Activated T-helper 1 cell treated with anti-CD3 and anti-CD28 coated beads, Interleukin-2, amount 50 U/mL, for 16 hours (primary cell): ENCODE results near the gene KLF2.
A peak's percentile ranks its signal among the peaks of the same experiment; 100 is the strongest.

Source experiments
- DNase-seq, 2 donors: peaks; one replicate each; pipeline ENCODE4 v3.0.0-alpha.2; 2020; ENCODE audit warnings: low read depth in 1 of 2, low spot score in 1 of 2

KLF2 gene

DNA sequence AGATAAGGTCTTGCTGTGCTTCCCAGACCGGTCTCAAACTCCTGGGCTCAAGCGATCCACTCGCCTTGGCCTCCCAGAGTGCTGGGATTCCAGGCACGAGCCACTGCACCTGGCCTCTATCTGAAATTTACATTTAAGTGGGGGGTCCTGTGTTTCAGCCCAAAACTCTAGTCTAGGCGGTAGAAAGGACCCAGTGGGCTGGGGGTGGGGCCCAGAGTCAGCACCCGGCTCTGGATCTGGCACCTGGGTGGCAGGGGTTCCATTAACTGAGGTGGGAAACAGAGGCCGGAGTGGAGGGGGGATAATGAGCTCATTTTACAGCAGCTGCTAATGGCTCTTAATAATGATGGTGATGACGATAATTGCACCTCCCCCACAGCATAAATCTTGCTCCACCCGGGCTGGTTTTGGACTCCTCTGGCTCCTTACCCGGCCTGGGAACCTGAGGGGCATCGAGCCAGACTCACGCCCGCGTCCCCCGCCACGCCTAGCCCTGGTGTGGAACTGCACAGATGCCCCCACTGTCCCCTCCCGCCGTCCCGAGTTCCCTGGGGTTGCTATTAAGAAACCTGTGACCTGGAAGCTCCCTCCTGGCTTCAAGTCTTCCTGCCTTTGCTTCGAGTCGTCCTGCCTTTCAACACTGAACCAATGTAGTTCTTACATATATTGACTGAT lies 17.8 kb upstream of the KLF2 start:
- DNase-seq: no peak

DNA sequence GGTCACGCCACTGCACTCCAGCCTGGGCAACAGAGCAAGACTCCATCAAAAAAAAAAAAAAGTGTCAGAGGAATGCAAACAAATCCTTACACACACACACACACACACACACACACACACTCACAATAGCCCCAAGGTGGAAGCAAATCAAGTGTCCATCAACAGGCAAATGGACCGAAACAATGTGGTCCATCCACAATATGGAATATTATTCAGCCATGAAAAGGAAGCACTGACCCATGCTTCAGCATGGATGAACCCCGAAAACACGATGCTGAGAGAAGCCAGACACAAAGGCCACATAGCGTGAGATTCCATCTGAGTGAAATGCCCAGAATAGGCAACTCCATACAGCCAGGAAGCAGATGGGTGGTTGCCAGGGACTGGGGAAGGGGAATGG lies 16.5 kb upstream of the KLF2 start:
- no peak for DNase-seq

DNA sequence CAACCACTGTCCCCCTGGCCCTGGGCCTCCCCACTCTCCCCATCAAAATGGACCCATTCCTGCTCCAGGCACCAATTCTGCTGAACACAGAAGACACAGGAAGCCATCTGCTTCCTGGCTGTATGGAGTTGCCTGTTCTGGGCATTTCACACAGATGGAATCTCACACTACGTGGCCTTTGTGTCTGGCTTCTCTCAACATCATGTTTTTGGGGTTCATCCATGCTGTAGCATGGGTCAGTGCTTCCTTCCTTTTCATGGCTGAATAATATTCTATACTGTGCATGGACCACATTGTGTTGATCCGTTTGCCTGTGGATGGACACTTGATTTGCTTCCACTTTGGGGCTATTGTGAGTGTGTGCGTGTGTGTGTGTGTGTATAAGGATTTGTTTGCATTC lies 15.0 kb upstream of the KLF2 start:
- DNase-seq: no peak

DNA sequence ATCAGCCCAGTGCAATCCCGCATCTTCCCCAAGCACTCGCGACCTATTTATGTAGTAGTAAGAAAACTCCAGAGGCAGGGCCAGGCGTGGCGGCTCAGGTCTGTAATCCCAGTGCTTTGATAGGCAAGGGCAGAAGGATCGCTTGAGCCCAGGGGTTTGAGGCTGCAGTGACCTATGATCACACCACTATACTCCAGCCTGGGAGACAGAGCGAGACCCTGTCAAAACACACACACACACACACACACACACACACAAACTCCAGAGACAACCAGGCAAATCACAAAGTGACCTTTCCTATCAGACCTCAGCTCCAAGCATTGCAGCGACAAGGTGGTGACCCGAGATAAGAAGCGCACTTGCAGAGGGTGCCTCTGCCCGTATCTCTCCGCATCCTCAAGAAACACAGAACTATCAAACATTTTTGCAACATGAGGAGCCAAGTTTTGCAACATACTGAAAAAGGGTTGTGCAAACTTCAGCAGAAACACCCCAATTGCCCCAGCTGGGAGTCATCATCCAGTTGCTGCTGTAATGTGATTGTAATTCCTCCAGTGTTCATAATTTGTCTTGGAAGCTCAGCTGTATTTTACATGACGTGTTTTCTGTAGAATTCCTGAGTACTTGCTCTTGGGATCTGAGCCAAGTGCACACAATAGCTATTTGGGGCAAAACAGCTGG lies 8.7 kb upstream of the KLF2 start:
- DNase-seq: no peak

DNA sequence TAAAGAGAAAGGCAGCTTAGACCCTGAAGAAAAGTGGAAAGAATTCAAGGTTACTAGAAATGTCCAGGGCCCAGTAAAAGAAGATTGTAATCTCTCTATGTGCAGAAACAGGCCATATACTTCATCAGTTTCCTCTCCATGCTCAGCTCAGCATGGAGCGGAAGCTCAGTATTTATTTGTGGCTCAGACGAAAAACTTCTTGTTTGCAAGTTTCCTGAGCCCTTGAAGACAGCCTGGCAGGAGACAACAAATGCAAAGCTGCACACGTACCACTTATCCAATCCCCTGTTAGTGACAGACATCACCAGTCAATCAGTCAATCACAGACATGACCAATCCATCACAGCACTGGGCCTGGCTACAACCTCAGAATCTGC lies 8.1 kb upstream of the KLF2 start:
- DNase-seq: no peak

DNA sequence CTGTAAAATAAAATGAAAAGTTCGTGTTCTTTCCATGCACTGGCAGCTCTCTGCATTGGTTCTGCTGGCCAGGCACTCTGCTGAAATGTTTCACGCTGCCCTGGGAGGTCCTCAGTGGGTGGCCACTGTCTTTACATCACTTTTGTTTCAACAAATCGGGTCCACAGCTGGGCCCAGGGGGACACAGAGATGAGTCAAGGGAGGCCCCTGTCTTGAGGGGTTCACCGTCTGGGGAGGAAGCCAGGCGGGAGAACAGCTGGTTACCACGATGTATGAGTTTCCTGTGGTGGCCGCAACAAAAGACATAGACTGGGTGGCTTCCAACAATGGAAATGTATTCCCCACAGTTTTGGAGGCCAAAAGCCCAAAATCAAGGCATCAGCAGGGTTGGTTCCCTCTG lies 5.1 kb upstream of the KLF2 start:
- no peak for DNase-seq

DNA sequence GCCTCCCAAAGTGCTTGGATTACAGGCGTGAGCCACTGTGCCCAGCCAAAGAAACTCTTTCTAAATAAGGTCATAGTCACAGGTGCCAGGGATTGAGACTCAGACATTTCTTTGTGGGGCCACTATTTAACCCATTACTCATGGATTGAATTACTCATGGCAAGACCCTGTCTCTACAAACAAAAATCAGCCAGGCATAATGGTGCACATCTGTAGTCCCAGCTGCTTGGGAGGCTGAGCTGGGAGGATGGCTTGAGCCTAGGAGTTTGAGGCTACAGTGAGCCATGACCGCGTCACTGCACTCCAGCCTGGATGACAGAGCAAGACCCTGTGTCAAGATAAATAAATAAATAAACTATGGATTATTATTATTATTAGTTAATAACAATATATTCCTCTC lies 3.6 kb upstream of the KLF2 start:
- no peak for DNase-seq

DNA sequence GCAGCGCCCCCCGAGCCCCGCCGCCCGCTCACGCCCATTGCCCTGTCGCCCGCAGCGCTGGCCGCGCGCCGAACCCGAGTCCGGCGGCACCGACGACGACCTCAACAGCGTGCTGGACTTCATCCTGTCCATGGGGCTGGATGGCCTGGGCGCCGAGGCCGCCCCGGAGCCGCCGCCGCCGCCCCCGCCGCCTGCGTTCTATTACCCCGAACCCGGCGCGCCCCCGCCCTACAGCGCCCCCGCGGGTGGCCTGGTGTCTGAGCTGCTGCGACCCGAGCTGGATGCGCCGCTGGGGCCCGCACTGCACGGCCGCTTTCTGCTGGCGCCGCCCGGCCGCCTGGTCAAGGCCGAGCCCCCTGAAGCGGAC lies 518 bp downstream of the KLF2 start:
- DNase-seq: no peak

DNA sequence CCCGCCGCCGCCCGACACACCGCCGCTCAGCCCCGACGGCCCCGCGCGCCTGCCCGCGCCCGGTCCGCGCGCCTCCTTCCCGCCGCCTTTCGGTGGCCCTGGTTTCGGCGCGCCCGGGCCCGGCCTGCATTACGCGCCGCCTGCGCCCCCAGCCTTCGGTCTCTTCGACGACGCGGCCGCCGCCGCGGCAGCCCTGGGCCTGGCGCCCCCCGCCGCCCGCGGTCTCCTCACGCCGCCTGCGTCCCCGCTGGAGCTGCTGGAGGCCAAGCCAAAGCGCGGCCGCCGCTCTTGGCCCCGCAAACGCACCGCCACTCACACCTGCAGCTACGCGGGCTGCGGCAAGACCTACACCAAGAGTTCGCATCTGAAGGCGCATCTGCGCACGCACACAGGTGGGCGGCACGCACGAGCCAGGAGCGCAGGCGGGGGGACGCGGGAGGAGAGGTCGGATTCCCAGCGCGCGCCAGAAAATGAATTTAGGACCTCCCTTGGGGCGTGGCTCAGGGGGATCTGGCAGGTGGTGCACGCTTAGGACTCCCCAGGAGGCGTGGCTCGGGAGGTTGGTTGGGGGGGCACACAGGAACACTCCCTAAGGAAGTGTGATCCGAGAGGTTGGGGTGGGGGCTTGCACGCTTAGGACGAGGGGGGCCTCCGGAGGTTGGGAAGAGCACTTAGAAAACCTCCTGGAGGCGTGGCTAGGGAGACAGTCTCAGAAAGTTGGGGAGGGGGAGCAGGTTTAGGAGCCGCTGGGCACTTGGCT lies 1.2 kb downstream of the KLF2 start:
- DNase-seq: no peak

DNA sequence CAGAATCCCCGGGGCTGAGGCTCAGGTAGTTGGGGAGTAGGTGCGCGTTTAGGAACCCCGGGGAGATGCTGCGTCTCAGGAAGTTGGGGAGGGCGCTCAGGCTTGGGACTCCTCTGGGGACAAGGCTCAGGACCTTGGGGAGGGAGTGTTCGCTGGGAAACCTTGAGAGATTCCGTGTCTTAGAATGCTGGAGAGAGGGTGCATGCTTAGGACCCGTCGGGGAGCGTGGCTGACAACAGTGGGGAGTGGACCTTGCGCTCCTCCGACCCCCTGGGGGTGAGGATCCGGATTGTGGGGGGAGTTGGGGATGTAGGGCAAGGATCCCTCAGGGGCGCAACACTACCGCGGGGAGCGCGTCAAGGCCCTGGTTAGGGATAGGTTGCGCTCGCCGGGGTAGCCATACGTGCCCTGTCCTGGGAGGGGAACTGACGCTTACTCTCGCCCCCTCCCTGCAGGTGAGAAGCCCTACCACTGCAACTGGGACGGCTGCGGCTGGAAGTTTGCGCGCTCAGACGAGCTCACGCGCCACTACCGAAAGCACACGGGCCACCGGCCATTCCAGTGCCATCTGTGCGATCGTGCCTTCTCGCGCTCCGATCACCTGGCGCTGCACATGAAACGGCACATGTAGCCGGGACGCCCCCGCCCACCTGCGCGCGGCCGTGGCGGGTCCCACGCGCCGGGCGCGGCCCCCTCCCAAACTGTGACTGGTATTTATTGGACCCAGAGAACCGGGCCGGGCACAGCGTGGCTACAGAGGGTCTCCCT lies 2.0 kb downstream of the KLF2 start:
- DNase-seq: no peak

DNA sequence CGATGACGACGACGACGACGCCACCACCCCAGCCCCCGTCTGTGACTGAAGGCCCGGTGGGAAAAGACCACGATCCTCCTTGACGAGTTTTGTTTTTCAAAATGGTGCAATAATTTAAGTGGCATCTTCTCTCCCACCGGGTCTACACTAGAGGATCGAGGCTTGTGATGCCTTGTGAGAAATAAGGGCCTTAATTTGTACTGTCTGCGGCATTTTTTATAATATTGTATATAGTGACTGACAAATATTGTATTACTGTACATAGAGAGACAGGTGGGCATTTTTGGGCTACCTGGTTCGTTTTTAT lies 2.5 kb downstream of the KLF2 start:
- no peak for DNase-seq

DNA sequence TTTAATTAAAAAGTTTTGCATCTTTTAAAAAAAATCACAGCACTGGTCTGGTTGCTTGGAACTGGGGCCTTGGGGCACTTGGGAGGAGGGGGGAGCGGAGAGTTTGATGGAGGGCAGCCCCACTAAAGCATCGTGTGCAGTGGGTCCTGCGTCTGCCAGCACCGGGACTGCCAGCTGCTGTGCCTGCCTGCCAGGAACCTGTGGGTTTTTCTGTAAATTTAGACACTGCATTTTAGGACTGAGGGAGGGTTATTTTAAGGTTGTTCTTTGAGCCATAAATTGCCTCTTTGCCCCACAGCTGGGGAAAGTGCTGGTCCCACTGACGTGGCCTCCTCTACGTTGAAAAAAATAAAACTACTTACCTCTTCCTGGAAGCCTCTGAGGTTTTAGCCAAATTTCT lies 2.9 kb downstream of the KLF2 start:
- DNase-seq: no peak

DNA sequence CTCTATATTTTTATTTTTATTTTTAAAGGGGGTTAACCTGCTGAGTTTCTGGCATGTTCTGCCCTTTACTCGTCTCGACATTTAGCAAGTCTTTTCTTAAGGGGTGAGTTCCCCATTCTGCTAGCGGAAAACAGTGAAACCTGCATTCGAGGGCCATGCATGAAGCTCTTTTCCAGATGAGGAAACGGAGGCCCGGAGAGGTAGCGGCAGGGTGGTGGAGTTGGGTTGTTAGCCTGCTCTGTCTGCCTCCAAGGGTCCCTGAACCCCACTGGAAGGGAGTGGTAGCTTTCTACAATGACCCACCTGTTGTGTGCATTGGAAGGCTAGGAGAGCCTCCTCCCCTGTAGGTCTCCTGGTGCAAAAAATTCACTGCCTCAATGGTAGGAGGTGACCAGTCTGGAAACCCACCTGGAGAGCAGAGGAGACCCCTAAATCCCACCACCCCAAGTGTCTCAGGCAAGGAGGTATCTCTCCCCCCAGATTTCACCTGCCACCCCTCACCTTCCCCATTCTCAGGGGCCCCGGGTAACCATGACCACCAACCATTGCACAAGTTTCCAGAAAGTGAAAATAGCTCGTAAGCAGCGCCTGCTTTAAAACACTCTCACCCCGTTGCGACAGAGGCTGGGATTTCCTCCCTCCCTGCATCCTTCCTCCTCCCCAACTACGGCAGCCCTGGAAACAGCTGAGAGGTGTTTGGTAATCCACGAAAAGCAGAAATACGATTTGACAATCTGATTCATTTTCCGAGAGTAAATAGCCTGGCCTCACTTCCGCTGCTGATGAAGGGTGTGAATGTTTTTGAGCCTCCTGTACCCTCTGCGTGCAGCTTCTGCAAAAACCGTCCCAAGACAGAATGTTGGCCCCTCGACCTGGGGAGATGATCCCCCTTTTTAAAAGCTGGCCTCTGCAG lies 3.5 kb downstream of the KLF2 start:
- no peak for DNase-seq

DNA sequence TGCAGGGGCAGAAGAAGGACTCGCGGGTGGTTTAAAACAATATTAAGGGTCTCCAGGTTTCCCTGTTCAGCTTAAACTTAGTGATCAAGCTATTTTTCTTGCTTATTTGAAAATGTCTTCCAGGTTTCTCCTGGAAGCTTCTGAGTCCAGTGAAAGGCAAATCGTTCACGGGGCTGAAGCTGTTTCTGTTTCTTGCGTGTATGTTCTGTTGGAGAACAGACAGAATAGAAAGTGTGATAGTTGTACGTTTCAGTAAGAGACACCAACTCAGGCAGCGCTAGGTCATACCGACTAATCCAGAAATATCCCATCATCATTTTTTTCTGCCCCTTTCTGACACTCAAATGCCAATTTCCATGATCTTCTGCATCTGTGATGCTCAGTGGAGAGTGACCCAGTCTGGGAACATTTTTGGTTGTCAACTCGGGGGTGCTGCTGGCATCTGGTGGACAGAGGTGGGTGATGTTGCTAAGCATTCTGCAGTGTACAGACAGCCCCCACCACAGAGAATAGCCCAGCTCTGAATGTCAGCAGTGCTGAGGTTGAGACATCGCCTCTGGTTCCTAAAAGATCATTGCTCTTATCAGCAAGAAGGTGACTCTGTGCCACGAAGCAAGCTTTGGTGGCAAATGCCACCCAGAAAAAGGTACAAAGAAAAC lies 4.3 kb downstream of the KLF2 start:
- no peak for DNase-seq

DNA sequence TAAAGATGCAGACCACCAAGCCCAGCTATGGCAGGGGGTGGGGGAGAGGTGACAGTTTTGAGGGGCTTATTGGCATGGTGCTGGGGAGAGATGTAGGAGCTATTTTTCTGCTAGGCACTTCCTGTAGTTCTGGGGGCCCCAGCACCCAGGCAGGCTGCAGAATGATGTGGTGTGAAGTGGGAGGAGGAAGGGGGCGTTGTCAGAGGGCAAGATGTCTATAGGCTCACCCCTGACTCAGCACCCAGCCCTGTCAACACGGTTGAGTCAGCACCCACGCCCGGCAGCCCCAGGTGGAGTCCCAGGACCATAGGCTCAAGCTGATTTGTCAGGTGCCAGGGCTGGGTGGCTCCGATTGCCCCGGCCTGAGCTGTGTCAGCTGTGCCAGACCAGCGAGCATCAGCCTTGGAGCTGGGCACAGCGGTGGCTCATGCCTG lies 5.8 kb downstream of the KLF2 start:
- peak; percentile 90 for DNase-seq

DNA sequence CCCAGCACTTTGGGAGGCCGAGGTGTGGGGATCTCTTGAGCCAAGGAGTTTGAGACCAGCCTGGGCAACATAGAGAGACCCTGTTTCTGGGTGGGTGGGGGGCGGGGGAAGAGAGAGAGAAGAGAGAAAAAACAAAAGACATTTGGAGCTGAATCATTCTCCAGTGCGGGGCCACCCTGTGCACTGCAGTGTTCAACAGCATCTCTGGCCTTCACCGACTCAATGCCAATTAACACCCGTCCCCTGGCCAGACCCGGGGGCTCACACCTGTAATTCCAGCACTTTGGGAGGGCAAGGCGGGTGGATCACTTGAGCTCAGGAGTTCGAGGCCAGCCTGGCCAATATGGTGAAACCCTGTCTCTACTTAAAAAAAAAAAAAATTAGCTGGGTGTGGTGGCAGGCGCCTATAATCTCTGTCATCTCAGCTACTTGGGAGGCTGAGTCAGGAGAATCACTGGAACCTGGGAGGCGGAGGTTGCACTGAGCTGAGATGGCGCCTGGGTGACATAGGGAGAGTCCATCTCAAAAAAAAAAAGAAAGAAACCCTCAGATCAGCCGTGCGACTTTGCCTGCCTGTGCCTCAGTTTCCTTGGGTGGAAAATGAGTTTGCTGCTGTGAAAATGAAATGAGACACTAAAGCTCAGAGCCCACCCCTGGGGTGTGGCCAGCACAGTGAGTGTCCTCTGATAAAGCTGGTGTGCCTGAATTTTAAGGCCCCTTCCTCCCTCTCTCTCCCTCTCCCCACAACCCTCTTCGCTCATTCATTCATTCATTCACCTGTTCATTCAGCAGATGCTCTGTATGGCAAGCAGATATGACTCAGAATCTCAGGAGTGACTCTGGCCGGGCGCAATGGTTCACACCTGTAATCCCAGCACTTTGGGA lies 6.4 kb downstream of the KLF2 start:
- DNase-seq: no peak

DNA sequence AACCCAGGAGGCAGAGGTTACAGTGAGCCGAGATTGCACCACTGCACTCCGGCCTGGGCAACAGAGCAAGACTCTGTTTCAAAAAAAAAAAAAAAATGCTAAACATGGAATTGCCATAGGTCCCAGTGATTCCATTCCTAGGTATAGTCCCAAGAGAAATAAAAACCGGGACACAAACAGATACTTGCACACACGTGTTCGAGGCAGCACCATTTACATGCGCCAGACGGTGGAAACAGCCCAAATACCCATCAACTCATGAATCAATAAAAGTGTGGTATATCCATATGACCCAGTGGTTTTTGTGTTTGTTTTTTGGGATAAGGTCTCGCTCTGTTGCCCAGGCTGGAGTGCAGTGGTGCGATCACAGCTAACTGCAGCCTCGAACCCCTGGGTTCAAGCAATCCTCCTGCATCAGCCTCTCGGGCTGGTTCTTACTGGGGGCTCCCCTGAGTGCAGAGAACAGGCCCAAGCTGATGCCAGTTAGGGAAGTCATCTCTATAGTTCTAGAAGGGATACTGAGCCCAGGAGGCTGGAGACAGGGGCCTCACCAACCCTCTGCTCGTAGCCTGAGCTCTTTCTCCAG lies 8.5 kb downstream of the KLF2 start:
- DNase-seq: no peak

DNA sequence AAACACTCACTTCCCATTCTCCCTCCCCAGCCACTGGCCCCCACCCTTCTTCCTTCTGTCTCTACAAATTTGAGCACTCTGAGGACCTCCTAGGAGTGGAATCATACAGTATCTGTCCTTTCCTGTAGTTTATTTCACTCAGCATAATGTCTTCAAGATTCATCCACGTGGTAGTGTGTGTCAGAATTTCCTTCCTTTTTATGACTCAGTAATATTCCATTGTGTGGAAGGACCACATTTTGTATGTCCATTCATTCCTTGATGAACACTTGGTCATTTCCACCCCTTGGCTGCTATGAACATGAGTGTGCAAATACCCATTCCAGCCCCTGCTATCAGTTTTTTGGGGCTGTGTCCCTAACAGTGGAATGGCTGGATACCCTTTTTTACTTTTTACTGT lies 9.8 kb downstream of the KLF2 start:
- DNase-seq: no peak

DNA sequence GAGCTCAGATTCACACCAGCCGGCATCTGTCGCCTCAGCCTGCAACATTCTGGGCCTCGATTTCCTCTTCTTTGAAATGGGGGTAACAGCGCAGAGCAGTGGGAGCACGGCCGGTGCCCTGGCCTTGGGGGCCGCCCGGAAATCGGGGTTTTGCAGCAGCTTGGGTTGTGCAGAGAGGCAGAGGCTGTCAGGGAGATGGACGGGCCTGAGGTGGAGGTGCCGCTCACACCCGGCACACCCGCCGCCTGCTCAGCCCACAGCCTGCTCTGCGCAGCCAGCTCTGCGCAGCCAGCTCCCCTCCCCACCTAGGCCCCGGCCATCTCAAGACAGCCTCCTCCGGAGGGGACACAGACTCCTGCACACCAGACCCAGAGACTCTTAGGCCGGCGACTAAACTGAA lies 10.6 kb downstream of the KLF2 start:
- DNase-seq: no peak
